ENCODE measurements around the gene LIFR. TPM values are rescaled to one million over a fixed set of nuclear protein-coding genes. Genes with fewer than 3 reads are reported as not detected.
A peak's percentile ranks its signal among the peaks of the same experiment; 100 is the strongest.

Gene LIFR
- polyA plus RNA-seq, 1 donor from 2014 or later = 5.8 TPM

DNA sequence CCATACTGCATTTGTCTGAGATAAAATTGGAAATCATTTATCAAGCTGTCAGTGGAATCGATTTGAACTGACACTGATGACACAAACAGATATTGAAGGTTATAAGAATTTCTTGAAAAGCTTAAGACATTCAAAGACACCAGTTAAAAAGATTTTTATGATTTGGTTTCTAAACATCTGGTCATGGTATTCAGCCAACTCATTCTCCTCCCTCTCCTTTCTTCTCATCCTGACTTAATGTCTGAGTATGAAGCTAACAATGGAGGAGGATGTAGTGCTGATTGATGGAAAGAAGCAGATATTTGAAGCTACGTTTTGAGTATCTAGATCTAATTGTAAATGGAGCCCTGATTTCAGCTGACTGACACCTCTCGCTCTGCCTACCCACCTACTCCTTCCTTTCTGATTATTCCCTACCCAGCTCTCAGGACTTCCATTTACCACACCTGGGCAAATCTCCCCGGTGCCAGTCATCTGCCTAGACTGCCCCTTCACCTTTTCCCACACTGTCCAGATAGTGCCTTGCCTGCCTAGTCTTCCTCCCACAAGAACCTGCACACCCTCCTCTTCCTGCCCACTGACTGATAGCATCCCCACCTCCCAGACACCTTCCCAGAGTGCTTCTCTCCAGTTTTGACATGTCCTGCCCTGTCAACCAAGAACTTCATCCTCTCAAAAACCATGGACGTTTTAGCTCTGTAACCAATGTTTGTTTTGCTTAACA is 20.7 kb upstream of the LIFR start:
- Histone ChIP-seq H4K20me1 (ENCODE audit: insufficient read depth) (no peaks in the 10 kb centered on the region), H3K4me3 (ENCODE audit: low read length) (peak overlapping the region; percentile 37), H2AFZ (ENCODE audit: low read depth, low read length) (no peak overlapping the region), H3K36me3 (ENCODE audit: insufficient read depth, low read length) (no peaks in the 10 kb centered on the region), H3K9me2 (ENCODE audit: insufficient read depth, low read length) (no peaks in the 10 kb centered on the region), H3K79me2 (replicated peaks; ENCODE audit: insufficient read depth, low read length) (no peaks in the 10 kb centered on the region), H3K9me3 (ENCODE audit: low read length) (no peaks in the 10 kb centered on the region), H3F3A (ENCODE audit: insufficient read depth, low read length, poor library complexity, severe bottlenecking) (peaks cover 3% of the 10 kb centered on the region), H3K27ac (ENCODE audit: low read length) (no peak overlapping the region), H3K4me2 (ENCODE audit: low read length) (peak overlapping the region; percentile 31), H3K27me3 (ENCODE audit: insufficient read depth, low read depth, low read length) (no peaks in the 10 kb centered on the region), H3K9ac (ENCODE audit: low read length) (no peak overlapping the region)
- no peak for TF ChIP-seq EP300 (conservative IDR thresholded peaks at IDR 0.05; ENCODE audit: poor library complexity, severe bottlenecking)
- no peak for TF ChIP-seq POLR2AphosphoS5 (IDR thresholded peaks at IDR 0.05)
- TF ChIP-seq MXI1 (conservative IDR thresholded peaks at IDR 0.05; ENCODE audit: poor library complexity, severe bottlenecking) = no peak

DNA sequence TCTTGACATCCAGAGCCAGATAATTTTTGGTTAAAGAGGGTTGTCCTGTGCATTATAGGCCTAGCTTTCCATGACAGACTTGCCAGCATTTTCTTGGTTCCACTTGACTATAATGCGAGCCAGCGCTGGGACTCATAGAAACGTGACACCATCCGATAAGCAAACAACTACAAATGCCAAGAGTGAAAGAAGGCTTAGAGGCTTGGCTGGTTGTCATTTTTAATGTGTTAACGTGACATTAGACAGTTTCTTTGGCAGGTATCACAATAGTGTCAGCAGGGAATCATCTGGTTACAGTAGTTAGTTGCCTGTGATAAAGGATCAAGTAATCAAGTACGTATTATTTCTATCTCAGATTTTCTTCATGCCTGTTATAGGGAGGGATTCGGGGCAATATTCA is 20.0 kb upstream of the LIFR start:
- peaks cover 3% of the 10 kb centered on the region for H3F3A ChIP-seq (ENCODE audit: insufficient read depth, low read length, poor library complexity, severe bottlenecking)
- no peaks in the 10 kb centered on the region for H4K20me1 ChIP-seq (ENCODE audit: insufficient read depth)
- peak overlapping the region; percentile 37 for H3K4me3 ChIP-seq (ENCODE audit: low read length)
- H3K9ac ChIP-seq (ENCODE audit: low read length) = no peak overlapping the region
- H2AFZ ChIP-seq (ENCODE audit: low read depth, low read length) = no peak overlapping the region
- no peaks in the 10 kb centered on the region for H3K9me3 ChIP-seq (ENCODE audit: low read length)
- H3K79me2 ChIP-seq (replicated peaks; ENCODE audit: insufficient read depth, low read length) = no peaks in the 10 kb centered on the region
- H3K4me2 ChIP-seq (ENCODE audit: low read length) = peak overlapping the region; percentile 53
- no peaks in the 10 kb centered on the region for H3K9me2 ChIP-seq (ENCODE audit: insufficient read depth, low read length)
- no peaks in the 10 kb centered on the region for H3K36me3 ChIP-seq (ENCODE audit: insufficient read depth, low read length)
- H3K27ac ChIP-seq (ENCODE audit: low read length) = no peak overlapping the region
- H3K27me3 ChIP-seq (ENCODE audit: insufficient read depth, low read depth, low read length) = no peaks in the 10 kb centered on the region
- TF ChIP-seq MXI1 (conservative IDR thresholded peaks at IDR 0.05; ENCODE audit: poor library complexity, severe bottlenecking) (peak; percentile 13), RAD21 (conservative IDR thresholded peaks at IDR 0.05) (no peak), EP300 (conservative IDR thresholded peaks at IDR 0.05; ENCODE audit: poor library complexity, severe bottlenecking) (peak; percentile 100), TAF1 (IDR thresholded peaks at IDR 0.05; ENCODE audit: low read depth) (no peak), EZH2 (IDR thresholded peaks at IDR 0.05; ENCODE audit: borderline replicate concordance, insufficient read depth, low read length, poor library complexity, severe bottlenecking) (no peak), SMC3 (conservative IDR thresholded peaks at IDR 0.05; ENCODE audit: poor library complexity) (no peak), POLR2AphosphoS5 (IDR thresholded peaks at IDR 0.05) (peak; percentile 100)
- TF ChIP-seq, protein P1, sequence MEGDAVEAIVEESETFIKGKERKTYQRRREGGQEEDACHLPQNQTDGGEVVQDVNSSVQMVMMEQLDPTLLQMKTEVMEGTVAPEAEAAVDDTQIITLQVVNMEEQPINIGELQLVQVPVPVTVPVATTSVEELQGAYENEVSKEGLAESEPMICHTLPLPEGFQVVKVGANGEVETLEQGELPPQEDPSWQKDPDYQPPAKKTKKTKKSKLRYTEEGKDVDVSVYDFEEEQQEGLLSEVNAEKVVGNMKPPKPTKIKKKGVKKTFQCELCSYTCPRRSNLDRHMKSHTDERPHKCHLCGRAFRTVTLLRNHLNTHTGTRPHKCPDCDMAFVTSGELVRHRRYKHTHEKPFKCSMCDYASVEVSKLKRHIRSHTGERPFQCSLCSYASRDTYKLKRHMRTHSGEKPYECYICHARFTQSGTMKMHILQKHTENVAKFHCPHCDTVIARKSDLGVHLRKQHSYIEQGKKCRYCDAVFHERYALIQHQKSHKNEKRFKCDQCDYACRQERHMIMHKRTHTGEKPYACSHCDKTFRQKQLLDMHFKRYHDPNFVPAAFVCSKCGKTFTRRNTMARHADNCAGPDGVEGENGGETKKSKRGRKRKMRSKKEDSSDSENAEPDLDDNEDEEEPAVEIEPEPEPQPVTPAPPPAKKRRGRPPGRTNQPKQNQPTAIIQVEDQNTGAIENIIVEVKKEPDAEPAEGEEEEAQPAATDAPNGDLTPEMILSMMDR (IDR thresholded peaks at IDR 0.05; ENCODE audit: poor library complexity, severe bottlenecking) = no peak
- TF ChIP-seq, protein P2, sequence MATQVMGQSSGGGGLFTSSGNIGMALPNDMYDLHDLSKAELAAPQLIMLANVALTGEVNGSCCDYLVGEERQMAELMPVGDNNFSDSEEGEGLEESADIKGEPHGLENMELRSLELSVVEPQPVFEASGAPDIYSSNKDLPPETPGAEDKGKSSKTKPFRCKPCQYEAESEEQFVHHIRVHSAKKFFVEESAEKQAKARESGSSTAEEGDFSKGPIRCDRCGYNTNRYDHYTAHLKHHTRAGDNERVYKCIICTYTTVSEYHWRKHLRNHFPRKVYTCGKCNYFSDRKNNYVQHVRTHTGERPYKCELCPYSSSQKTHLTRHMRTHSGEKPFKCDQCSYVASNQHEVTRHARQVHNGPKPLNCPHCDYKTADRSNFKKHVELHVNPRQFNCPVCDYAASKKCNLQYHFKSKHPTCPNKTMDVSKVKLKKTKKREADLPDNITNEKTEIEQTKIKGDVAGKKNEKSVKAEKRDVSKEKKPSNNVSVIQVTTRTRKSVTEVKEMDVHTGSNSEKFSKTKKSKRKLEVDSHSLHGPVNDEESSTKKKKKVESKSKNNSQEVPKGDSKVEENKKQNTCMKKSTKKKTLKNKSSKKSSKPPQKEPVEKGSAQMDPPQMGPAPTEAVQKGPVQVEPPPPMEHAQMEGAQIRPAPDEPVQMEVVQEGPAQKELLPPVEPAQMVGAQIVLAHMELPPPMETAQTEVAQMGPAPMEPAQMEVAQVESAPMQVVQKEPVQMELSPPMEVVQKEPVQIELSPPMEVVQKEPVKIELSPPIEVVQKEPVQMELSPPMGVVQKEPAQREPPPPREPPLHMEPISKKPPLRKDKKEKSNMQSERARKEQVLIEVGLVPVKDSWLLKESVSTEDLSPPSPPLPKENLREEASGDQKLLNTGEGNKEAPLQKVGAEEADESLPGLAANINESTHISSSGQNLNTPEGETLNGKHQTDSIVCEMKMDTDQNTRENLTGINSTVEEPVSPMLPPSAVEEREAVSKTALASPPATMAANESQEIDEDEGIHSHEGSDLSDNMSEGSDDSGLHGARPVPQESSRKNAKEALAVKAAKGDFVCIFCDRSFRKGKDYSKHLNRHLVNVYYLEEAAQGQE (IDR thresholded peaks at IDR 0.05; ENCODE audit: borderline replicate concordance) = no peak

Data from neural cell (in vitro differentiated cells).